Measurements from ENCODE around the gene AMPD2. TPM values are rescaled to one million over a fixed set of nuclear protein-coding genes. Genes with fewer than 3 reads are reported as not detected.
A peak's percentile ranks its signal among the peaks of the same experiment; 100 is the strongest.

Gene AMPD2
- total RNA-seq, 1 experiment from 2014 or later: 47.6 TPM

- no peak for DNase-seq (ENCODE audit: low read depth in 1 of 2, low spot score in 2 of 2)
- Histone ChIP-seq H3K27ac (no peak overlapping the region), H3K36me3 (peaks cover 7% of the 10 kb centered on the region), H3K4me3 (peak overlapping the region; percentile 51), H3K27me3 (replicated peaks) (no peaks in the 10 kb centered on the region), H3K9me3 (replicated peaks) (no peaks in the 10 kb centered on the region), H3K4me1 (replicated peaks) (peaks cover 31% of the 10 kb centered on the region)
Measured at GRCh38 chr1:109621379-109622136, 1.9 kb downstream of the AMPD2 start.

GRCh38 chr1:109622137-109622892, 2.7 kb downstream of the AMPD2 start:
- Histone ChIP-seq H3K4me1 (replicated peaks) (peaks cover 24% of the 10 kb centered on the region), H3K36me3 (peaks cover 15% of the 10 kb centered on the region), H3K27me3 (replicated peaks) (no peaks in the 10 kb centered on the region), H3K27ac (no peak overlapping the region), H3K9me3 (replicated peaks) (no peaks in the 10 kb centered on the region), H3K4me3 (no peak overlapping the region)
- no peak for DNase-seq (ENCODE audit: low read depth in 1 of 2, low spot score in 2 of 2)

- no peaks in the 10 kb centered on the region for H3K27me3 ChIP-seq (replicated peaks)
- H3K36me3 ChIP-seq: peaks cover 21% of the 10 kb centered on the region
- H3K9me3 ChIP-seq (replicated peaks): no peaks in the 10 kb centered on the region
- DNase-seq (ENCODE audit: low read depth in 1 of 2, low spot score in 2 of 2): no peak
- no peak overlapping the region for H3K4me3 ChIP-seq
- H3K4me1 ChIP-seq (replicated peaks): peaks cover 19% of the 10 kb centered on the region
- H3K27ac ChIP-seq: no peak overlapping the region
Measured at GRCh38 chr1:109622895-109623294, 3.3 kb downstream of the AMPD2 start.

GRCh38 chr1:109623601-109624161, 4.0 kb downstream of the AMPD2 start:
- Histone ChIP-seq H3K4me1 (replicated peaks) (peaks cover 19% of the 10 kb centered on the region), H3K27ac (no peak overlapping the region), H3K9me3 (replicated peaks) (no peaks in the 10 kb centered on the region), H3K4me3 (no peak overlapping the region), H3K27me3 (replicated peaks) (no peaks in the 10 kb centered on the region), H3K36me3 (peaks cover 28% of the 10 kb centered on the region)
- no peak for DNase-seq (ENCODE audit: low read depth in 1 of 2, low spot score in 2 of 2)

- DNase-seq (ENCODE audit: low read depth in 1 of 2, low spot score in 2 of 2): peak in 1 of 2 experiments; percentile 37
- H3K27me3 ChIP-seq (replicated peaks): no peaks in the 10 kb centered on the region
- no peaks in the 10 kb centered on the region for H3K9me3 ChIP-seq (replicated peaks)
- no peak overlapping the region for H3K27ac ChIP-seq
- peaks cover 36% of the 10 kb centered on the region for H3K36me3 ChIP-seq
- H3K4me1 ChIP-seq (replicated peaks): peaks cover 15% of the 10 kb centered on the region
- H3K4me3 ChIP-seq: no peak overlapping the region
Measured at GRCh38 chr1:109624201-109625010, 4.8 kb downstream of the AMPD2 start.

- no peak overlapping the region for H3K27ac ChIP-seq
- H3K36me3 ChIP-seq: peaks cover 43% of the 10 kb centered on the region
- no peaks in the 10 kb centered on the region for H3K9me3 ChIP-seq (replicated peaks)
- DNase-seq (ENCODE audit: low read depth in 1 of 2, low spot score in 2 of 2): no peak
- no peak overlapping the region for H3K4me3 ChIP-seq
- H3K27me3 ChIP-seq (replicated peaks): no peaks in the 10 kb centered on the region
- peaks cover 8% of the 10 kb centered on the region for H3K4me1 ChIP-seq (replicated peaks)
Measured at GRCh38 chr1:109625176-109625575, 5.5 kb downstream of the AMPD2 start.

GRCh38 chr1:109625601-109626560, 6.2 kb downstream of the AMPD2 start:
- no peak overlapping the region for H3K27ac ChIP-seq
- H3K27me3 ChIP-seq (replicated peaks): no peaks in the 10 kb centered on the region
- DNase-seq (ENCODE audit: low read depth in 1 of 2, low spot score in 2 of 2): no peak
- no peak overlapping the region for H3K4me3 ChIP-seq
- no peaks in the 10 kb centered on the region for H3K9me3 ChIP-seq (replicated peaks)
- H3K36me3 ChIP-seq: peaks cover 47% of the 10 kb centered on the region
- H3K4me1 ChIP-seq (replicated peaks): peaks cover 7% of the 10 kb centered on the region

GRCh38 chr1:109626682-109627408, 7.2 kb downstream of the AMPD2 start:
- Histone ChIP-seq H3K9me3 (replicated peaks) (no peaks in the 10 kb centered on the region), H3K27ac (no peak overlapping the region), H3K4me3 (no peak overlapping the region), H3K27me3 (replicated peaks) (no peaks in the 10 kb centered on the region), H3K36me3 (peaks cover 53% of the 10 kb centered on the region), H3K4me1 (replicated peaks) (peaks cover 2% of the 10 kb centered on the region)
- no peak for DNase-seq (ENCODE audit: low read depth in 1 of 2, low spot score in 2 of 2)

GRCh38 chr1:109627692-109628399, 8.2 kb downstream of the AMPD2 start:
- no peaks in the 10 kb centered on the region for H3K4me1 ChIP-seq (replicated peaks)
- no peak overlapping the region for H3K4me3 ChIP-seq
- DNase-seq (ENCODE audit: low read depth in 1 of 2, low spot score in 2 of 2): no peak
- H3K36me3 ChIP-seq: peaks cover 52% of the 10 kb centered on the region
- no peaks in the 10 kb centered on the region for H3K27me3 ChIP-seq (replicated peaks)
- no peak overlapping the region for H3K27ac ChIP-seq
- H3K9me3 ChIP-seq (replicated peaks): no peaks in the 10 kb centered on the region

- H3K36me3 ChIP-seq: peaks cover 52% of the 10 kb centered on the region
- no peaks in the 10 kb centered on the region for H3K4me1 ChIP-seq (replicated peaks)
- no peaks in the 10 kb centered on the region for H3K27me3 ChIP-seq (replicated peaks)
- H3K9me3 ChIP-seq (replicated peaks): no peaks in the 10 kb centered on the region
- no peak overlapping the region for H3K4me3 ChIP-seq
- DNase-seq (ENCODE audit: low read depth in 1 of 2, low spot score in 2 of 2): no peak
- no peak overlapping the region for H3K27ac ChIP-seq
Measured at GRCh38 chr1:109628540-109629321, 9.1 kb downstream of the AMPD2 start.

- peaks cover 52% of the 10 kb centered on the region for H3K36me3 ChIP-seq
- H3K27me3 ChIP-seq (replicated peaks): no peaks in the 10 kb centered on the region
- H3K4me3 ChIP-seq: no peak overlapping the region
- no peaks in the 10 kb centered on the region for H3K9me3 ChIP-seq (replicated peaks)
- DNase-seq (ENCODE audit: low read depth in 1 of 2, low spot score in 2 of 2): no peak
- no peaks in the 10 kb centered on the region for H3K4me1 ChIP-seq (replicated peaks)
- no peak overlapping the region for H3K27ac ChIP-seq
Measured at GRCh38 chr1:109629372-109630030, 9.9 kb downstream of the AMPD2 start.
